ENCODE measurements around the gene CDH22.

- TF ChIP-seq CTCF (IDR thresholded peaks at IDR 0.05) (no peak), REST (IDR thresholded peaks at IDR 0.05; ENCODE audit: insufficient read depth in 1 of 2, low read depth in 2 of 2, low read length in 1 of 2) (no peak)
Observed at GRCh38 chr20:46286382-46286781, 21.9 kb downstream of the CDH22 start.
